Activated CD8-positive, alpha-beta memory T cell treated with anti-CD3 and anti-CD28 coated beads, Interleukin-2, amount 50 U/mL, for 24 hours (primary cell): Measurements from ENCODE around the gene DNAH11.
"Not testable (repeated sequence)": the region's sequence is repeated elsewhere in the genome, so short reads cannot be mapped to it uniquely, and the experiment has no call there.

Experiments
- DNase-seq: peaks from one replicate; pipeline ENCODE4 v3.0.0-alpha.2; 2020; ENCODE audit errors: extremely low read depth

Gene DNAH11

GRCh38 chr7:21617513-21617912, 74.7 kb downstream of the DNAH11 start:
- no peak for DNase-seq

- no peak for DNase-seq
These were observed 75.1 kb downstream of the DNAH11 start for GRCh38 chr7:21617916-21618390.

- no peak for DNase-seq
These were observed 75.9 kb downstream of the DNAH11 start for GRCh38 chr7:21618706-21619105.

- no peak for DNase-seq
These were observed 77.2 kb downstream of the DNAH11 start for GRCh38 chr7:21620054-21620453.

GRCh38 chr7:21624320-21624719, 81.5 kb downstream of the DNAH11 start:
- no peak for DNase-seq

- DNase-seq = no peak
These were observed 93.9 kb downstream of the DNAH11 start for GRCh38 chr7:21636694-21637093.

- no peak for DNase-seq
These were observed 96.5 kb downstream of the DNAH11 start for GRCh38 chr7:21639206-21639868.

GRCh38 chr7:21640105-21640504, 97.3 kb downstream of the DNAH11 start:
- no peak for DNase-seq

GRCh38 chr7:21641546-21641945, 98.7 kb downstream of the DNAH11 start:
- no peak for DNase-seq

- no peak for DNase-seq
These were observed 99.6 kb downstream of the DNAH11 start for GRCh38 chr7:21642422-21642821.

GRCh38 chr7:21651697-21652096, 108.9 kb downstream of the DNAH11 start:
- no peak for DNase-seq

GRCh38 chr7:21653623-21654022, 110.8 kb downstream of the DNAH11 start:
- no peak for DNase-seq

GRCh38 chr7:21656081-21656480, 113.2 kb downstream of the DNAH11 start:
- DNase-seq = no peak

- DNase-seq = no peak
These were observed 114.0 kb downstream of the DNAH11 start for GRCh38 chr7:21656796-21657195.

- no peak for DNase-seq
These were observed 127.7 kb downstream of the DNAH11 start for GRCh38 chr7:21670496-21670895.

- no peak for DNase-seq
These were observed 129.0 kb downstream of the DNAH11 start for GRCh38 chr7:21671859-21672258.

GRCh38 chr7:21675255-21675654, 132.4 kb downstream of the DNAH11 start:
- DNase-seq = no peak

- no peak for DNase-seq
These were observed 147.9 kb downstream of the DNAH11 start for GRCh38 chr7:21690705-21691104.

GRCh38 chr7:21691146-21691545, 148.3 kb downstream of the DNAH11 start:
- DNase-seq = not testable (repeated sequence)

GRCh38 chr7:21700587-21700986, 157.7 kb downstream of the DNAH11 start:
- not testable (repeated sequence) for DNase-seq

- DNase-seq = no peak
These were observed 159.5 kb downstream of the DNAH11 start for GRCh38 chr7:21702303-21702702.

- DNase-seq = no peak
These were observed 161.5 kb downstream of the DNAH11 start for GRCh38 chr7:21704359-21704758.

- no peak for DNase-seq
These were observed 163.3 kb downstream of the DNAH11 start for GRCh38 chr7:21706131-21706530.

- DNase-seq = no peak
These were observed 164.7 kb downstream of the DNAH11 start for GRCh38 chr7:21707566-21707965.
